Kasumi-1 (cell line): ENCODE measurements around the gene BRD1.

Source experiments
- DNase-seq, 2 experiments: peaks; one replicate each; lab custom pipeline; 2025; lab: John Stamatoyannopoulos, UW

The BRD1 gene

DNA sequence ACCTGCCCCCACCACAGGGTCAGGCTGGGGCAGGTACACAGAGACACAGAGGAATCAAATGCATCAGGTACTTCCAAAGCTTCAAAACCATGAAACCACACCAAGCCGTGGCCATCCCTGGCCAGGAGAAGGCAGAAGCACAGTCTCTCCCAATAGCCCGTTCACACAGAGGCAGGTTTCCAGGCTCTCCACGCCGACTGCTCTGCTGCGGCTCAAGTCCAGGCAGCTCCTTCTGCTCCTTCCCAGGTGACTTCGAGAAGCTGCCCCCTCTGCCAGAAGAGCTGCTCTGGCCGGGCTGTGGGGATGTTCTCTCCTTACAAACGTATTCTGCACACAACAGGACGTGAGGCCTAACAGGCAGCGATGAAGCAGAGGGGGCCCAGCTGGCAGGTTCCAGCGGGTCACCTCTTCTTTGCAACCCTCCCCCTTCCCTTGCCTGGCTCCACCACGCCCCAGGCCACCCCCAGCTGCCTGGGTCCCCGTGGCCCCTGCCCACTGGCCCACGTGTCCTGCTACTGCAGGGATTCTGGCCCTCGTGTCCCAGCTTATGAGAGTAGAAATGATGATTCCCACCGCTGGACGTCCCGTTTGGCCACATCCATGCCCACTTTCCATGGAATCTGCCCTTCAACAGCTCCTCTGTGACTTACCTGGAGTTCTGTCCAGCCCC lies 26.1 kb downstream of the BRD1 start:
- DNase-seq: no peak

DNA sequence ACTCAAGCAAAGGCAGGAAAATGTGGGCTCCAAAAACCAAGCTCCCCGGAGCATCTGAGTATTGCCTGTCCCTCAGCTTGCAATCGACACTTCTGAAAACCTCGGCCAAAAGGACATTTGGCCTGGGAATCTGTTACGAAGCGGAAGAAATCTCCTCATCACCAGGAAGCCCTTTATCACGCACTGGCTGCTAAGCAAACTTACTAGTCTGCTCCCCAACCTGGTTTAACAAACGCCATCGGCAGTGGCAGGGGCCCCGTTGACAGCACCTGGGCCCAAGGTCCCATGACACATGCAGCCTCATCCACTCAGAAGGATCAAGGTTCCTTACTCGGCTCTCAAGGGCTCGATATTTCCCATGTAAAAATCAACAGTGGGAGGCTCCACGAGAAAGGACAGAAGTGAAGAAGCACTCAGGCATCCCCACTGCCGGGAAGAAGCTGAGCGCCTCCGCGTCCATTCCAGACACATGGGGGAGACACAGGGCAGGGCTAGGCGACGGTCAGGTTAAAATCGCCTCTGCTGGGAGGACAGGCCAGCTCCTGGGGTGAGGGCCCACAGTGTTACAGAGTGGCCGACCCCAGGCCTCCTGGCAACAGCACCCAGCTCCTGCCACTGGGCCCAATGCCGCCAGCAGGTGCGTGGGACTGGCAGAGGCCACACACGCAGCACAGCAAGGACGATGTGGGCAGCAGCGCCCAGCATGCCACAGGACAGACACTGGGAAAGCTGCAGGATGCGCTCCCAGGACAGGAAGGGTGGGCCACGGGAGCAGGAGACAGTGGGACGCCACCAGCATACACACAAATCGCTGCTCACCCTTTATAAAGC lies 27.1 kb downstream of the BRD1 start:
- DNase-seq: no peak

DNA sequence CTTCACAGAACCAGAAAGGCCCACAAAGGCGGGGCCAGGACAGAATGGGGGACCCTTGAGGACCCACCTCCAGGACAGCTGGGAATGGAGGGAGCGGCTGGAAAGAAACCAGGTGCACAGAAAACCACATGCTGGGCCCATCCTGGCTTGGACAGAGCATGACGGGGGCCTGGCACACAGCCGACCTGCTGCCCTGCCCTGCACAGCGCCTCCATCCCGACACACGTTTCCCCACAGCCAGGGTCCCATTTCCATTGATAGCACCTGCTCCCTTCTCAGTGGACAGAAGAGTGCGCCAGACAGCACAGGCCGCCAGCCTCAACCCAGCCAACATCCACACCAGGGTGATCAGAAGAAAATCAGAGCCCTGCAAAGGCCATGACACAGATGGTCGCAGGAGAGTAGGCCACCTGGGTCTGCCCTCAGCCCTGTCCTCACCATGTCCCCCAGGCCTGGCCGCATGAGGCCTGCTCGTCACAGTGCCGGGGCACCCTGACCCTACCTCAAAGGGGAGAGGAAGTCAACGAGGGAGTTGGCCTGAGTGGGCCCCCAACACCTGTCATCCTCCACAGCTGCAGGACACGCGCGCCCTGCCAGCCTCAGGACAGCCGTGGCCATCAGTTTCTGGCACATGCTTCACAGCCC lies 28.1 kb downstream of the BRD1 start:
- DNase-seq: no peak

DNA sequence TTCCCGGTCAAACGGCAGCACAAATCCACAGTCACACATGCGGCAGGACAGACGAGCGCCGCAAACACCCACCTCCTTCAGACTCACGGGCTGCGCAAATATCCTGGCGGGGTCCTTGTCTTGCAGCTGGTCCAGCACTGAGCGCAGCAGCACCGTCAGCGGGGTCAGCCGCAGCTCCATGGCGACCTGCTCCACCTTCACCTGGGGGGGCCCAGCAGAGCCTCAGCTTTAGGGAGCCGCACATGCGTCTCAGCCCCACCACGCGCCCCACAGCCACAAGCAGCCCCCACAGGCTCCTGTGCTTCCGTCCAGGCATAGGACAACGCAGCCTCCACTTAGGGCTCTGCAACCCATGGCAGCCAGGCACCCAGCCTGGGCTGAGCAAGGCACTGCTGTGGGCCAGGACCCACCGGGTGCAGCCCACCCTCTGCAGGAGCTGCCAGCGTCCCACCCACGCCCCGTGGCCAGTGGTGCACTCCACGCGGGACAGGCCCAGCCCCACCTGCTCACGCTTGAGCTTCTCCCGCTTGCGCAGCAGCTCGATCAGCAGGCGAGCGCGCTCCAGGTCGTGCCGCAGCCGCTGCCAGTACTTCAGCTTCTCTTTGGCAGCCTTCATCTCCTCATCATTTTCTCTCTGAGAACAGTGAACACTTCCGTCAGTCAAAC lies 29.1 kb downstream of the BRD1 start:
- DNase-seq: no peak

DNA sequence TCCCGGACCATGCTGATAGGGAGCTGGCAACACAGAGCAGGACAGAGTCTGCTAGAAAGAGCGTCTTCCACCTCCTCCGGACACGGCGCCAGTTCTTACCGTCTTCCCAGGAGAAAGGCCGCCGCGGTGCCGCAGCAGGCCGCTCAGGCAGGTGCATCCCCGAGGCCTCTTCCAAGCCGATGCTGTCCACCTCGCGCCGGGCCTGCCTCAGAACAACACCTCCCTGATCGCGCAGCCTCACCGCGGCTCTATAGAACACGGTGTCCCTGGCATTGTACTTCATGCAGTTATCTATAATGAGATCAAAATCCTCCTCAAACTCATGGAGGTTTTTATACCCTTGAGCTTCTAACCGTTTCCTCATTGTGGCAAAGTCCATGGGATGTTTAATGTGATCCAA lies 30.0 kb downstream of the BRD1 start:
- no peak for DNase-seq

DNA sequence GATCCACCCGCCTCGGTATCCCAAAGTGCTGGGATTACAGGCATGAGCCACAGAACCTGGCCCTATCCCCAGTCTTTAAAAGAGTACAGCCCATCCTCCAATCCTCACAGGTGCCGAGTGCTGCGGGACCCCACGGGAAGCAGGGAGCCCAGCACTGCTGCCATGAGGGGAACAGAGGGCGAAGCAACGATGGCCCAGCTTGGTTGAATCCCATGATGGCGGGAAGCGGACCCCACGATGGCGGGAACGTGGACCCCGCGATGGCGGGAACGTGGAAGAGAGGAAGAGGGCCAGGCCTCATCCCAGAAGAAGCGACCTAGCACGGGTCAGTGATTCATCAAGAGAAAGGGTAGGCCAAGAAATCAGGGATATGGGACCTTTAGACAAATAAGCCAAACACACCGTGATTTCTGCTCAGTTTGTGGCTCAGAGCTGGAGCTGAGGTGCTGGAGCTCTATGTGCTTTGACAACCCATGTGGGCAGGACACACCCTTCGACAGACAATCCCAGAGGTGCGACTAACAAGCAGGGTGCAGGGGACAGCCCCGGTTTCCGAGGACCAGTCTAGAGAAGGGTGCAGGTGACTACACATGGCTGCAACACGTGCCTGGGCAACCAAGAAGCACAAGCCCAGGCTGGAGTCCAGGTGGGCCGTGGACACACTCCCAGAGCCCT lies 30.9 kb downstream of the BRD1 start:
- DNase-seq: no peak

DNA sequence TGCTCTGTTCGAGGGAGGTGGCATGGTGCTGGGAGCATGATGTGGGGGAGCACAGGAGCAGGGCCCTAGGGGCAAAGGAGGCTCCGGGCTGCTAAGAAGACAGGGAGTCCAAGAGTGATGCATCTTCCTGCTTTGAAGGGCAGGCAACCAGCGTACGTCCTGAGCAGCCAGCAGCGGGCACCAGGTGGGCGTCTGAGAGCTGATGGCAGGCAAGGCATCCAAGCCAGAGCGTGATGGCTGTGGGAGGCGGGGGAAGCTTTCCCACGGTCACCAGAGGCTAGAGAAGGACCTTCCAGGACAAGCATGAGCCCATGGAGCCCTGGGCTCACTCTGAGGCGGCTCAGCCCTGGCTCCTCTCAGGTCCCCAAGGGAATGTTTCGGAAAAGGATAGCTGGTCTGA lies 32.2 kb downstream of the BRD1 start:
- DNase-seq: no peak

DNA sequence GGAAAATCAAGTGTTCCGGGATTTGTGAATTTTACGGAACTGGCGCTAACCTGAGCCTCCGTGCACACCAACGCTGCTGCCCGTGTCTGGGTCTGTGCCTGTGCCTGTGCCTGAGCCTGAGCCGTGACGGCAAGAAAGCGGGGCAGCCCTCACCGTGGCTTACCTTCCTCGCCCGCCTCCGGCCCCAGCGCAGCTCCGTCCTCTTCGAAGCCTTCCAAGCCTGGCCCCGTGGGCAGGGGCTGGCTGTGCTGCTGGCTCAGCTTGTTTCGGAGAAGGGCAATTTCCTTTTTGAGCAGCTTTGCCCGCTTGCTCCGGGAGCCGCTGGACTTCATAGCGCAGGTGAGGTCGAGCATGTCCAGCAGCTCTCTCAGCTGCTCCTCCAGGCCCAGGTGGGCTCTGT lies 33.8 kb downstream of the BRD1 start:
- DNase-seq: no peak

DNA sequence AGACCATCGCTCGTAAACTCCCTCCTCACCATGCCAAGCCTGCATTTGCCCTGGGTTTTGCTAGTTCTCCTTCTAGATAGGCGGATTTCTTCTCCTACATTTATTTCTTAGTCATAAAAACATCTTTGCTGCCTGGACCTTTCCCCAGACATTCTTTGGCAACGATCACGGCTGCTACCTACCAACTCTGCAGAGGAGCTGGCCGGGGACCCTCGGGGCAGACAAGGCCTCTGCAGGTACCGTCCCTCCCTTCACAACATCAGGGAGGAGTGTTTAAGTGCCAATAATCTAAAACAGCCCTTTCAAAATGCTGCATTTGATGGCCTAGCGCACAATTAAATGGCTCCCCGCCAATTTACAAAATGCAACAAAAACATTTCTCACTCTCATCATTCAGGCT lies 34.4 kb downstream of the BRD1 start:
- DNase-seq: no peak

DNA sequence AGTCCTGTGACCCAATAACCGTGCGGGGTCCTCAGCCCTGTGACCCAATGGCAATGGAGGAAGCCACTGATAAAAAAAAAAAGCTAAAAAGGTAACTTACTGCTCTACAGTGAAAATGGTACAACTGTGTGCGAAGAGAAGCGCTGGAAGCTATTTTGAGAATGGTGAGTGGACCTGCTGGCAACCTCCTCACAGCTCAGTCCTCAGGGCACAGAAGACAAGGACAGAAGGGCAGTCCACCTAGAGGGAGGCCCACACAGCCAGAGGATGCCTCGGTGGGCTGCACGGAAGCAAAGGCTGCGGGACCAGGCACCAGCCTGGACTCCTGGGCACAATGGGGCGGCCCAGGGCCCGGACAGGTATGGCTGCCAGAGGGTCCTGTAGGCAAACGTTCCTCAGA lies 35.6 kb downstream of the BRD1 start:
- no peak for DNase-seq

DNA sequence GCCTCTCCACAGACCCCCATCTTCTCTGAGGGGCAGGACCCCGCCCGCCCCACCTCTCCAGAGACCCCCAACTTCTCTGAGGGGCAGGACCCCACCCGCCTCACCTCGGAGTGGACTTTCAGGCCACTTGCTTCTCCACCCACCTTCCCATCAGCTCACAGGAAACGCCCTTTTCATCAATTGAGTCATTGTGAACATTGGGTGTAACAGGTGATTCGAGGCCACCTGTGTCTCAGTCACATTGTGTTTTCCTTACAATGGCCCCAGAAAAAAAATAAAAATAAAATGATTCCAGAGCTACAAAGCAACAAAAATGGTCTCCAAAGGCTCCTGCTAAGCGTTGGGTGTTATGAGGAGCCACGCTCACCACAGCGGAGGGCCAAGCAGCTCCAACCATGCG lies 36.0 kb downstream of the BRD1 start:
- no peak for DNase-seq

DNA sequence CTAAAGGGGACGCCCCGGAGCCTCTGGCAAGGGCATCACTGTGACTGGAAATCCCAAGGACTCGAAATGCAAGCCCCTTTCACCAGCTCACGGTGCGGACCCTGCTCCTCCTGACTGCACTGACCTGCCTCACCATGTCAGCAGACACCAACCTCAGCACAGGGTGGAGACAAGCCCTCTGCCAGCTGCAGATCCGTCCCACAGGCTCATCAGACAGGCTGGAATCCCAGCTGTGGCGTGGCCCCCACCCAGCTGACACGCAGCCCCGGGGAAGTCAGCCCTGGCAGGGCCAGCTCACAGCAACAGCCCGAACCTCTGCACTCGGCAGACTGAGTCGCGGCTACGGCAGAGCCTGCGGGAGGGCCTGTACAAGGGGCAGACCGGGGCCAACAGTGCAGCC lies 36.8 kb downstream of the BRD1 start:
- DNase-seq: no peak

DNA sequence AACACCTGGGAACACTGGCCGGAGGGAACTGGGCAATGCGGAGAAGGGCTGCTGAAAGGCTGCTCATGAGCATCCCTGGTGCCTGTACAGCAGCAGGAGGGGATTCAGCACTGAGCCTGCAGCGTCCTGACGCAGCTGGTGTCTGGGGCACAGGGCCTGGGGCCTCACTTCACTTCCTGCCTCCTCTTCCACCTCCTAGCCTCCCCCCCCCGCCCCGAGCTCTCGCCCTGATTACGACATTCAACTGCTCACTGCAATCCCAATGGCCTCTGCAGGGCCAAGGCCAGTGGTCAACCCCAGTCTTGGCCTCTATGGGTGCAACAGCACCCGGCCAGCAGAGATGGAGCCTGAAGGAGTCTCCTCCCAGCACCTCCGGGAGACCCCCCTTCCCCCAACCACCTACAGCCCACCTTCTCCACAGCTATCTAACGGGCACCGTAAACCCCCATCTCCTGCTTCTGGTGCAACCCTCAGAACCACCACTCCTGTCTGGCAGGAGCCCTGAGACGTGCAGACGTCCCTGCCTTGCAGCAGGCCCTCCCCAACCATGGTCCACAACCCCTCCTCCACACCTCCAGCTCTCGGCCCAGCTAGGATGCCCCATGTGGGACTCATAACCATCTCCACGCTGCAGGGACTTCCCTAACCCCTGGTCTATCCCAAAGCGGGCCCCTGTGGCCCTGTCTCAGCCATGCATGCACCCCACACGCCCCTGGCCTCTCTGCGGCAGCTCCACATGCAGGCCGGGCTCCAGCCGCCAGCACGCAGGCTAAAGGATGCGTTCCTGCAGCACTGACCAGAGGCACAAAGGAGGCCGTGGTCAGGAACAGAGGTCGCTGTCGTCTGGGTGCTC lies 38.2 kb downstream of the BRD1 start:
- DNase-seq: peak; percentile 76 to 83

DNA sequence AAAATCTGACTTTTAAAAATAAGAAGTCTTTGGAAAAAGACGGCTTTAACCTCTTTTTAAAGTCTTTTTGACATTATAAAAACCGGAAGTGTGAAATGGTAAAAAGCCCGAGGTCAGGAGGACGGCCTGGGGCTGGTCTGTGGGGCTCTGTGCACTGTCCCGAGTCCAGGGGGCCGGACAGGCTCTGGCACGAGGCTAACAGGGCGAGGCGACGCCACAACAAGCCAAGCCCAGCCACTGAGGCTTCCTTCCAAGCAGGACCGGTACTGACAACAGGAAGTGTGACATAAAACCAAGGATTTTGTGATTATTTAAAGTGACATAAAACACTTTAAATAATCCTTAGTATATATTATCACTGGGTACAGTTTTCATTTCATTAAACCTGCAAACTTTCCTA lies 39.2 kb downstream of the BRD1 start:
- peak; percentile 17 to 25 for DNase-seq

DNA sequence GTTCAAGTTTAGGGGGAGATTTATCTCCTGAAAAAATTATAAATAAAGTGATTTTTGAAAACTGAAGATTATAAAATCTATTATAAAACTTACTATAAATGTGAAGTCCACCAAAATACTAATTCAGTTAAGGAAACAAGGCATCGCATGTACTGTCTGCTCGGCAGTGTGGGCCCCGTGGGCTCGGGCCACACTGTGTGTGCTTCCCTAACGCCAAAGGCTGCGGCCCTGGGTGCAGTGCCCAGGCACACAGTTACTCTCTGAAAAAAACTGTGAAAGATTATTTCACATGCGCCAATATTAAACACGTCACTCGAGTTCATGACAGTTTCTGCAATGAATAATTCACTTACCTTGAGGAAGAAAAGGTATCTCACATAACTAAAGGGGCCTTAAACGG lies 39.8 kb downstream of the BRD1 start:
- DNase-seq: no peak

DNA sequence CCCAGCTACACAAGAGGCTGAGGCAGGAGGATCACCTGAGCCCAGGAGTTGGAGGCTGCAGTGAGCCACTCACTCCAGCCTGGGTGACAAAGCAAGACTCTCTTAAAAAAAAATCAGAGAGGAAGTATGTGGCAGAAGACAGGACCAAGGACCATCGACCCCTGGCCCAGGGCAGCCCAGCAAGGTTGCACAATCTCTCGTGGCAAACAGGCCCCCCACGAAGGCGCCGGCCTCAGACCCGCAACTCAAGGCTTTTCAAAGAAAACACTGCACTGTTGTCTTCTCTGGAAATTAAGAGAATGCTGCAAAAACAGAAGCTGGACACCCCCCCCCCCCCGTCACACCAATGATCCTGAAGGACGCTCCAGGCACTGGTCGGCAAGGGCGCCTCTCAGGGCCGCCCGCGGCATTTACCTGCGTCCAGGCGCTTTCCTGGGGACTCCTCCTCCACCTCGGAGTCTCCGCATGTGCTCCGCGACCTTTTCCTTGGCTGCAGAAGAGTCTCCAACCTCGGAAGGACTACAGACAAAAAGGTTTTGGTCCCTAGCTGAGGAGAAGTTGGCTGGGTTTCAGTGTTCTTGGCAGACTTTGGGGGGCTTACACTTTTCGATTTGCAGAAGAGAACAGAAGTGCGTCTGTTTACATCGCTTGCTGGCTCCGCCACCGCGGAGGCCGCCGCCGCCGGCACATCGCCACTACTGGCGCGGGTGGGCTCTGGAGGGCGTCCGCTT lies 40.5 kb downstream of the BRD1 start:
- no peak for DNase-seq

DNA sequence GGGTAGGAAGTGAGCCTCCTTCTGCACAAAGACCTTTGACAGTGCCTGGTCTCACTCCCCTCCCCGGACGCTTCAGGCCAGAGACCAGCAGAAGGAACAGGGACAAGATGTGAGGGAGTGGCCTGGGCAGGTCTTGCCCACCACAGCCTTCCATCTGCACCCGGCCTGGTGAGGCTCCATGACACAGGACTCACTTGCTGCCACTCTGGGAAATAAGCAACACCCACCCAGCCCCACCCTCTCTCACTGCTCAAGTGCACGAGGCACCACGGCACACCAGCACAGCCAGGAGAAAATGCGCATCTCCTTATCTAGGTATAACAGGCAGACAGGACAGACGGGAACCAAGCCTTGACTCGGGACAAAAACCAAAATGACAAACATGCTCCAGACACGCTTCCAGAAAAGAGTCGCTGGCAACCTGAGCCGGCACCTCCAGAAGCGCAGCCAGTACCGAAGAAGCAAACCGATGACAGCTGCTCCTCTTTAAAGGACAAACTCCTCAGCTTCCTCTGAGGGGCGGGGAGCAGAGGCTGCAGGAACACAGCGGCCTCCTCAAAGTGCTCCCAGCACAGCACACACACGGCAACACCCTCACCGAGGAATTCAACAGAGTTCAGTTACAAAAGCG lies 41.7 kb downstream of the BRD1 start:
- DNase-seq: no peak

DNA sequence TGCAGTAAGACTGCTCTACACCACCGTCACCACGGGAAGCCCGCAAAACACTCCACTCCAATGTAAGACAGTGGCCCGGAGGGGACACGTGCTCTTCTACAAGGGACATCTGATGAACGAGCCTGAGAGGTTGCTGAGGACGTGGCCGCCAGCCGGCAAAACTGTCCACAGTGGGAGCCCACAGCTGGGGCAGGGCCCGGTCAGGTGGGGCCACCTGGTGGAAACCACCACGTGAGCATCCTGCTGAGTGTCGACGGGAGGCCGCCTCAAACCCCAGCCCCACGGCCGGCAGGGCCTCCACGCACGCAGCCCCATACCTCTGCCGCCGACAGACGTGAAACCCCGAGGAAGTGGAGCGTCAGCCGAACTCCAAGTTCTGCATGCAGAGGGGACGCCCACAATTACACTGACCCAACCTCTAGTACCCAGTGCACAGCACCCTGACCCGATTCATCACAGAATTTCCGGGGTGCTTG lies 42.6 kb downstream of the BRD1 start:
- no peak for DNase-seq

DNA sequence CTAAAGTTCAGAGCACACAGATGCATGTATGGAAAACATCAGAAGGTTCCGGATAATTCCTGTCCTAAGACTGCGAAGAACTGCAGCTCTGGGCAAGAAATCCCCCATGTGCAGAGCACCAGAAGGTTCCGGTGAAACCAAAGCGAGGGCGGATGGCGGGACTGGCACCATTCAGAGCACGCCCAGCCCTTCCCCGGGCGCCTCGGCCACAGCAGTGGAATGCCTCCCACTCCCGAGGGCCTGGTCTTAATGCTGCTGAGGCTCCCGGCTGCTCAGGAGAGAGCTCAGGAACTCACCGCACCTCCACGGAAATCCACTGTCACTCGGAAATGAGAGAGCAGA lies 43.1 kb downstream of the BRD1 start:
- DNase-seq: no peak
